H1 (cell line): ENCODE data around the gene SLC37A1. TPM values are rescaled to one million over a fixed set of nuclear protein-coding genes. Genes with fewer than 3 reads are reported as not detected.

ENCODE experiments used
- CTCF ChIA-PET: fragments of 300-600 bp; sonication (Branson Sonifier 250); formaldehyde crosslinking; loops from one replicate; lab custom pipeline; 2021; ENCODE audit not compliant: partially characterized antibody; lab: Charles Lee
- POLR2A ChIA-PET: fragments of 300-600 bp; sonication (Branson Sonifier 250); formaldehyde crosslinking; loops from one replicate; lab custom pipeline; 2021; ENCODE audit warnings: inconsistent platforms; ENCODE audit not compliant: partially characterized antibody; lab: Charles Lee
- DNase-seq, 2 experiments: peaks; one replicate each; pipeline versions ENCODE4 v3.0.0 to v3.0.0-alpha.2; 2010 to 2022; ENCODE audit warnings: low spot score in 2 of 2, low read depth in 1 of 2, mixed read lengths in 1 of 2
- FAIRE-seq: peaks from 2 replicates; lab custom pipeline; 2011; peaks lifted over from hg19 to GRCh38; lab: Jason Lieb, UNC
- H2AFZ ChIP-seq: 2 replicates; pipeline ENCODE4 v1.8.1; 2012; ENCODE audit warnings: low read length, inconsistent platforms
- H2AK5ac ChIP-seq: 2 replicates; pipeline ENCODE4 v1.6.1; 2013; ENCODE audit warnings: low read depth, low read length
- H2BK120ac ChIP-seq: replicated peaks from 2 replicates; pipeline ENCODE3; 2013; ENCODE audit warnings: low read depth, low read length, inconsistent platforms
- H2BK12ac ChIP-seq: 2 replicates; pipeline ENCODE4 v1.6.1; 2013; ENCODE audit warnings: low read depth, low read length
- H2BK15ac ChIP-seq: 2 replicates; pipeline ENCODE4 v1.6.1; 2013; ENCODE audit warnings: low read length
- H2BK20ac ChIP-seq: 2 replicates; pipeline ENCODE4 v1.6.1; 2013; ENCODE audit warnings: low read length
- H2BK5ac ChIP-seq: 2 replicates; pipeline ENCODE4 v1.6.1; 2013; ENCODE audit warnings: low read depth, low read length
- H3K14ac ChIP-seq: 2 replicates; pipeline ENCODE4 v1.6.1; 2013; ENCODE audit warnings: inconsistent platforms; ENCODE audit not compliant: insufficient read length
- H3K18ac ChIP-seq: 2 replicates; pipeline ENCODE4 v1.6.1; 2013; ENCODE audit warnings: low read length; ENCODE audit errors: extremely low read depth
- H3K23ac ChIP-seq: 2 replicates; pipeline ENCODE4 v1.6.1; 2013; ENCODE audit warnings: inconsistent platforms; ENCODE audit not compliant: insufficient read length
- H3K23me2 ChIP-seq: 2 replicates; pipeline ENCODE4 v1.6.1; 2013; ENCODE audit warnings: low read depth, low read length
- H3K27ac ChIP-seq: 2 replicates; pipeline ENCODE4 v1.6.1; 2011; ENCODE audit warnings: low read depth, low read length, inconsistent platforms
- H3K27me3 ChIP-seq, 4 experiments: replicated peaks in 1 of 4; 1 replicate in 1 of 4; 2 replicates in 3 of 4; pipeline versions ENCODE4 v1.6.1 to v1.8.1; 2011 to 2013; ENCODE audit warnings: low read length in 3 of 4, mild to moderate bottlenecking in 3 of 4, inconsistent platforms in 2 of 4, mixed read lengths in 2 of 4, moderate library complexity in 1 of 4; ENCODE audit not compliant: control insufficient read depth in 3 of 4, insufficient read depth in 3 of 4; ENCODE audit errors: extremely low read depth in 1 of 4
- H3K36me3 ChIP-seq, 4 experiments: 2 replicates each; pipeline versions ENCODE4 v1.6.1 to v1.8.1; 2011 to 2013; ENCODE audit warnings: mild to moderate bottlenecking in 4 of 4, low read length in 3 of 4, moderate library complexity in 2 of 4, control low read depth in 1 of 4, inconsistent platforms in 1 of 4; ENCODE audit not compliant: insufficient read depth in 4 of 4, control insufficient read depth in 2 of 4
- H3K4ac ChIP-seq: replicated peaks from 2 replicates; pipeline ENCODE3; 2013; ENCODE audit warnings: low read length, low read depth, mixed read lengths, inconsistent platforms; ENCODE audit not compliant: insufficient read length
- H3K4me1 ChIP-seq, 4 experiments: replicated peaks in 1 of 4; 1 replicate in 1 of 4; 2 replicates in 3 of 4; pipeline versions ENCODE4 v1.6.1 to v1.8.1; 2011 to 2013; ENCODE audit warnings: low read length in 3 of 4, inconsistent platforms in 2 of 4, mixed read lengths in 1 of 4; ENCODE audit not compliant: insufficient read depth in 4 of 4, control insufficient read depth in 3 of 4
- H3K4me2 ChIP-seq, 2 experiments: 2 replicates each; pipeline versions ENCODE4 v1.6.1 to v1.8.1; 2011 to 2013; ENCODE audit warnings: low read depth in 2 of 2, low read length in 2 of 2, control low read depth in 1 of 2, inconsistent platforms in 1 of 2, mild to moderate bottlenecking in 1 of 2; ENCODE audit not compliant: insufficient read depth in 1 of 2
- H3K4me3 ChIP-seq, 4 experiments: fragments of 200-600, 300-600 bp in 1 of 4; sonication (generic), shearing (Covaris generic), sonication (Bioruptor Twin) in 1 of 4; 2 replicates each; pipeline versions ENCODE4 v1.5.1 to v1.8.1; 2011 to 2016; ENCODE audit warnings: low read length in 4 of 4, low read depth in 3 of 4, control low read depth in 2 of 4, inconsistent platforms in 2 of 4, mild to moderate bottlenecking in 2 of 4, mixed read lengths in 1 of 4, moderate library complexity in 1 of 4; ENCODE audit not compliant: insufficient read depth in 2 of 4; ENCODE audit errors: extremely low read depth in 1 of 4
- H3K56ac ChIP-seq: replicated peaks from 2 replicates; pipeline ENCODE3; 2013; ENCODE audit warnings: low read depth, mild to moderate bottlenecking, mixed read lengths, low read length, inconsistent platforms; ENCODE audit not compliant: insufficient read length
- H3K79me1 ChIP-seq: 2 replicates; pipeline ENCODE4 v1.6.1; 2013; ENCODE audit warnings: low read depth, low read length, control low read depth
- H3K79me2 ChIP-seq, 2 experiments: 2 replicates each; pipeline versions ENCODE4 v1.6.1 to v1.8.1; 2012 to 2013; ENCODE audit warnings: low read length in 2 of 2, mild to moderate bottlenecking in 2 of 2, inconsistent platforms in 1 of 2; ENCODE audit not compliant: insufficient read depth in 2 of 2, control insufficient read depth in 1 of 2
- H3K9ac ChIP-seq, 4 experiments: replicated peaks in 1 of 4; 1 replicate in 1 of 4; 2 replicates in 3 of 4; pipeline versions ENCODE4 v1.6.1 to v1.8.1; 2011 to 2013; ENCODE audit warnings: low read depth in 3 of 4, low read length in 3 of 4, control low read depth in 2 of 4, mild to moderate bottlenecking in 2 of 4, moderate library complexity in 2 of 4, inconsistent platforms in 1 of 4; ENCODE audit errors: extremely low read depth in 1 of 4
- H3K9me3 ChIP-seq, 2 experiments: 2 replicates each; pipeline versions ENCODE4 v1.6.1 to v1.8.1; 2012 to 2013; ENCODE audit warnings: mild to moderate bottlenecking in 2 of 2, moderate library complexity in 2 of 2, control low read depth in 1 of 2, inconsistent platforms in 1 of 2, low read depth in 1 of 2, low read length in 1 of 2, mixed read lengths in 1 of 2; ENCODE audit not compliant: insufficient read depth in 2 of 2
- H4K20me1 ChIP-seq, 2 experiments: replicated peaks in 1 of 2; 2 replicates each; pipeline versions ENCODE3 to v1.8.1; 2011 to 2013; ENCODE audit warnings: inconsistent platforms in 2 of 2, low read length in 2 of 2, mild to moderate bottlenecking in 1 of 2; ENCODE audit not compliant: insufficient read depth in 2 of 2, control insufficient read depth in 1 of 2
- H4K5ac ChIP-seq: 2 replicates; pipeline ENCODE4 v1.6.1; 2013; ENCODE audit warnings: low read length, low read depth, mixed read lengths, inconsistent platforms; ENCODE audit not compliant: insufficient read length
- H4K8ac ChIP-seq: 2 replicates; pipeline ENCODE4 v1.8.0; 2013; ENCODE audit warnings: mild to moderate bottlenecking, moderate library complexity, low read length, inconsistent platforms; ENCODE audit not compliant: insufficient read depth; ENCODE audit errors: extremely low read depth
- H4K91ac ChIP-seq: replicated peaks from 2 replicates; pipeline ENCODE3; 2013; ENCODE audit warnings: low read length, mixed read lengths, inconsistent platforms; ENCODE audit not compliant: insufficient read length
- HDAC6 ChIP-seq: IDR thresholded peaks from one replicate; pipeline ENCODE4 v1.7.1; 2012; ENCODE audit warnings: low read depth, mild to moderate bottlenecking, inconsistent platforms, low read length, moderate library complexity
- KDM5A ChIP-seq: fragments of 200-600 bp; IDR thresholded peaks from 2 replicates; pipeline ENCODE4 v1.7.1; 2012; ENCODE audit warnings: mild to moderate bottlenecking, low read length, inconsistent platforms, mixed read lengths
- YY1 ChIP-seq: IDR thresholded peaks from 2 replicates; pipeline ENCODE4 v1.6.1; 2011; ENCODE audit warnings: low read depth, mild to moderate bottlenecking, low read length
- WGBS, 2 experiments: shearing (Covaris generic) in 1 of 2; methylation state at CpG; one replicate each; pipeline versions ENCODE4 v1.1.6 to v1.1.7; 2013 to 2015; ENCODE audit warnings: low lambda C conversion rate in 2 of 2, mixed read lengths in 2 of 2, inconsistent platforms in 1 of 2, low coverage in 1 of 2, missing lambda C conversion rate in 1 of 2; ENCODE audit not compliant: insufficient replicate concordance in 2 of 2, insufficient coverage in 1 of 2, insufficient read length in 1 of 2; ENCODE audit errors: extremely low coverage in 1 of 2, missing lambda C conversion rate in 1 of 2; 5-methylcytosine and 5-hydroxymethylcytosine counted together
- polyA plus RNA-seq, 7 experiments: library from polyadenylated mRNA; depleted of rRNA in 3 of 7; stranded (reverse) in 5 of 7; unstranded in 2 of 7; fragments of >200 nt in 5 of 7; fragments of 200-250 nt in 2 of 7; gene quantifications; 1 replicate in 5 of 7; 2 replicates in 1 of 7; 4 replicates in 1 of 7; pipeline versions ENCODE4 v1.2.1 to v1.2.3, GENCODE V29; 2011 to 2013; ENCODE audit warnings: missing spikeins in 2 of 7, mixed read lengths in 2 of 7
- total RNA-seq: library from RNA; stranded (reverse); fragmentation: NEBNext Ultra II Directional; extraction: Animal tissue kit (Norgen Biotek cat#: 25700); gene quantifications from 2 replicates; pipeline ENCODE4 v1.2.1, GENCODE V29; 2021

SLC37A1 gene
- total and polyA plus RNA-seq, 2 of the 8 experiments (the other 6 are each of a cell fraction or from before 2014, with no cell fraction given), result 15.6 to 30.9 TPM

DNA sequence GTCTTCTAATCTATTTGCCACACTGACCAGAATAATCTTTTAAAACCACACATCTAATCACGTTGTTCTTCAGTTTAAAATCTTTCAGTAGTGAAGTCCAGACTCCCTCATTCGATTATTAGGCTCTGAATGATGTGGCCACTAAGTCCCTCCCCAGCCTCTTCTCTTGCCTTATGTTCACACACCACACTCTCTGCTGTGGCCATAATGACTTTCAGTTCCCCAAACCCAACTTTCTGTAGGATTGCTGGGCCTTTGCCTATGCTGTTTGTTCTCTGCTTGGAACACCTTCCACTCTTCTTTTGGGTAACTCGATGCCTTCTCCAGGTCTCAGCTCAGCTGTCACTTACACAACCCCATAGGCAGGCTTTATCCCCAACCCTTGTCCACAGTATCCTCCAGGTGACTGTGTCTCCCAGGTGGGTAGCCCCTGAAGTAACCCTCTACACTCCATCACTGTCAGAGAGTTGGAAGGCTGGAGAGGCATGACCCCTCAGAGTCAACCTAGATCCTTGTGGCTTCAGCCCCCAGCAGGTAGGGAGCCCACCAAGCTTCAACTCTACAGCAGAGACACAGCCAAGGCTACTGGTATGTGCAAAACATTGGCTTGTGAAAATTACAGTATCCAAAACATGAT lies 8.4 kb upstream of the SLC37A1 start:
- H3K56ac ChIP-seq, result no peak overlapping the region
- H3K79me1 ChIP-seq, result no peaks in the 10 kb centered on the region
- H3K79me2 ChIP-seq, result no peaks in the 10 kb centered on the region
- H3K9ac ChIP-seq, result no peak overlapping the region
- H4K5ac ChIP-seq, result no peak overlapping the region
- no peak overlapping the region for H2BK12ac ChIP-seq
- no peak overlapping the region for H3K27ac ChIP-seq
- H4K8ac ChIP-seq, result no peak overlapping the region
- no peak overlapping the region for H2BK20ac ChIP-seq
- H3K23me2 ChIP-seq, result no peaks in the 10 kb centered on the region
- FAIRE-seq (no peak), DNase-seq (no peak)
- H3K23ac ChIP-seq, result no peak overlapping the region
- H3K4me3 ChIP-seq, result no peak overlapping the region
- no peak overlapping the region for H2BK120ac ChIP-seq
- H3K4me1 ChIP-seq, result no peaks in the 10 kb centered on the region
- POLR2A ChIA-PET, result interaction anchor here (0.7 kb wide), 1 partner anchor 1761 kb away, joined by 3 read pairs; no protein-coding TSS in a partner anchor
- no peak overlapping the region for H2AK5ac ChIP-seq
- H3K4me2 ChIP-seq, result no peak overlapping the region
- H3K14ac ChIP-seq, result no peak overlapping the region
- TF ChIP-seq YY1 (no peak), HDAC6 (no peak), KDM5A (no peak)
- H2BK15ac ChIP-seq, result no peak overlapping the region
- 81% methylated on average over 3 of the region's 3 CpGs; no CpG with 5 or more reads in 1 of the 2 experiments for WGBS, 2 experiments
- H3K36me3 ChIP-seq, result no peaks in the 10 kb centered on the region
- no peak overlapping the region for H2AFZ ChIP-seq
- no peak overlapping the region for H2BK5ac ChIP-seq
- H3K9me3 ChIP-seq, result no peaks in the 10 kb centered on the region
- H4K20me1 ChIP-seq, result no peaks in the 10 kb centered on the region
- no peak overlapping the region for H3K4ac ChIP-seq
- CTCF ChIA-PET, result interaction anchor here (1.3 to 1.7 kb wide), 2 partner anchors 89 to 398 kb away, joined by 3 to 4 read pairs; no protein-coding TSS in a partner anchor
- no peak overlapping the region for H4K91ac ChIP-seq
- H3K27me3 ChIP-seq, result no peaks in the 10 kb centered on the region
- H3K18ac ChIP-seq, result no peak overlapping the region
